Vagina (tissue), 2 donors: Measurements from ENCODE around the gene C10orf105.

Experiments
- CTCF ChIP-seq, 3 experiments: fragments of 450-650 bp in 2 of 3; fragments of 200-600 bp in 1 of 3; sonication (generic) in 1 of 3; IDR thresholded peaks; one replicate each; pipeline ENCODE4 v1.5.1; 2017 to 2019; ENCODE audit warnings: antibody characterized with exemption in 3 of 3, mild to moderate bottlenecking in 2 of 3, moderate library complexity in 2 of 3
- POLR2A ChIP-seq, 2 donors: fragments of 450-650 bp; IDR thresholded peaks; one replicate each; pipeline ENCODE4 v1.6.1; 2017; ENCODE audit warnings: antibody characterized with exemption in 2 of 2, mild to moderate bottlenecking in 2 of 2, moderate library complexity in 2 of 2

- TF ChIP-seq POLR2A (IDR thresholded peaks at IDR 0.05) (no peak), CTCF (IDR thresholded peaks at IDR 0.05) (no peak)
Observed at GRCh38 chr10:71754562-71754961, 35.0 kb upstream of the C10orf105 start.
